ENCODE data around the gene ATAD1. TPM values are rescaled to one million over a fixed set of nuclear protein-coding genes. Genes with fewer than 3 reads are reported as not detected.

ATAD1 gene
- total RNA-seq, 2 donors from 2014 or later: 9.6 to 16.9 TPM

Small RNAs within 50 kb of the gene (small RNA-seq; reads per million reads assigned to genes)
- not detected for gene RN7SL78P

Other genes with a start within 250 kb of the ATAD1 start
- 10 to 100 TPM; 16.9 to 17.5 TPM for gene PAPSS2, start 158.3 kb downstream of the ATAD1 start, total RNA-seq
- under 1 TPM; 0.78 to 0.99 TPM for gene KLLN, start 45.3 kb upstream of the ATAD1 start, total RNA-seq
- 100 to 1,000 TPM; 105 to 227 TPM for gene PTEN, start 45.4 kb upstream of the ATAD1 start, total RNA-seq